GM12892 (cell line): ENCODE measurements around the gene NRF1.

Source experiments
- POLR2A ChIP-seq: IDR thresholded peaks from 2 replicates; pipeline ENCODE4 v1.6.1; 2011; ENCODE audit warnings: low read depth, low read length, control low read depth
- POLR2AphosphoS5 ChIP-seq: IDR thresholded peaks from 2 replicates; pipeline ENCODE4 v1.6.1; 2011; ENCODE audit warnings: low read depth, low read length, control low read depth

- no peak for TF ChIP-seq POLR2AphosphoS5
- TF ChIP-seq POLR2A: no peak
These were observed 157.9 kb downstream of the NRF1 start for GRCh38 chr7:129769400-129769774.
